Mucosa of rectum (tissue), 2 donors: Measurements from ENCODE around the gene CDC42.

Source experiments
- H3K27ac ChIP-seq, 2 donors: one replicate each; pipeline ENCODE4 v1.7.0; 2013; ENCODE audit warnings: inconsistent platforms in 2 of 2, low read depth in 2 of 2, low read length in 2 of 2
- H3K27me3 ChIP-seq, 2 donors: one replicate each; pipeline ENCODE4 v1.7.0; 2013; ENCODE audit warnings: low read length in 2 of 2; ENCODE audit not compliant: control insufficient read depth in 2 of 2, insufficient read depth in 2 of 2
- H3K36me3 ChIP-seq, 2 donors: one replicate each; pipeline ENCODE4 v1.7.0; 2013; ENCODE audit warnings: low read length in 2 of 2; ENCODE audit not compliant: control insufficient read depth in 2 of 2, insufficient read depth in 2 of 2
- H3K4me1 ChIP-seq, 2 donors: one replicate each; pipeline ENCODE4 v1.7.0; 2013; ENCODE audit warnings: low read length in 2 of 2, mild to moderate bottlenecking in 1 of 2; ENCODE audit not compliant: control insufficient read depth in 2 of 2, insufficient read depth in 2 of 2
- H3K4me3 ChIP-seq, 2 donors: one replicate each; pipeline ENCODE4 v1.7.0; 2013; ENCODE audit warnings: low read length in 2 of 2
- H3K9ac ChIP-seq, 2 donors: one replicate each; pipeline ENCODE4 v1.7.0; 2013; ENCODE audit warnings: low read length in 2 of 2, low read depth in 1 of 2, mild to moderate bottlenecking in 1 of 2
- H3K9me3 ChIP-seq, 2 donors: one replicate each; pipeline ENCODE4 v1.7.0; 2013; ENCODE audit warnings: low read length in 2 of 2; ENCODE audit not compliant: control insufficient read depth in 2 of 2
- donor health status: healthy.
- donor health status: Normal muscosa, but diverticular disease.

The CDC42 gene

GRCh38 chr1:22123901-22124404 is 71.4 kb downstream of the CDC42 start:
- peaks cover 3 to 9% of the 10 kb centered on the region in 2 donors for H3K36me3 ChIP-seq
- no peak overlapping the region for H3K9ac ChIP-seq
- no peaks in the 10 kb centered on the region for H3K4me1 ChIP-seq
- H3K9me3 ChIP-seq = no peaks in the 10 kb centered on the region
- no peaks in the 10 kb centered on the region for H3K27me3 ChIP-seq
- H3K27ac ChIP-seq = no peak overlapping the region
- H3K4me3 ChIP-seq = no peak overlapping the region

DNA sequence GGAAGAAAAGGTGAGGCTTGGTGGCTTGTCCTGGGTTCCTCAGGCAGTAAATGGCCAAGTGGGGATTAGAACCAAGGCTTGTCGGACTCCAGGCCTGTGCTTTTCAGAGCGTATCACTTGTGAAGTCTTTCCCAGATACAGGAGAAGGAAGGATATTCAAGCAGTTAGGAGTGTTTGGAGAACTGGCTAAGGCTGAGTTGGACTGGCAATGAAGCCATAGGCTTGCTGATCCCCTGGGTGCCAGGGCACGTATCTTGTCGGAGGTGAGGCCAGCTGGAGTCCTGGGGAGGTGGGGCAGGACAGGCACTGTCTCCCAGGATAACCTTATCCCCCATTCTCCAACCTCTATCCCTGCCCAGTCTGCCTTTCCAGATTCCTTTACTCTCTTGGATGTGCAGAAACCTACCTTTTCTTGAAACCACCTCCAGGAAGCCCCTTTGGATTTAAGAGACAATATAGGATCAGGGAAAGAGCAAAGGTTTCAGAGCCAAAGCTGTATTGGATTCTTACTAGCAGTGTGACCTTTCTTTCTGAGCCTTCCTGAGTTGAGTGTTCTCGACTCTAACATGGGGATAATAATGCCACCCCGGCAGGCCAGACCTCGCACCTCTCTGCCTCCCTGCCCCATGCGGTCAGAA is 72.2 kb downstream of the CDC42 start:
- Histone ChIP-seq H3K4me3 (no peak overlapping the region), H3K36me3 (peaks cover 3 to 5% of the 10 kb centered on the region in 2 donors), H3K27me3 (no peaks in the 10 kb centered on the region), H3K4me1 (no peaks in the 10 kb centered on the region), H3K9ac (no peak overlapping the region), H3K27ac (no peak overlapping the region), H3K9me3 (no peaks in the 10 kb centered on the region)

DNA sequence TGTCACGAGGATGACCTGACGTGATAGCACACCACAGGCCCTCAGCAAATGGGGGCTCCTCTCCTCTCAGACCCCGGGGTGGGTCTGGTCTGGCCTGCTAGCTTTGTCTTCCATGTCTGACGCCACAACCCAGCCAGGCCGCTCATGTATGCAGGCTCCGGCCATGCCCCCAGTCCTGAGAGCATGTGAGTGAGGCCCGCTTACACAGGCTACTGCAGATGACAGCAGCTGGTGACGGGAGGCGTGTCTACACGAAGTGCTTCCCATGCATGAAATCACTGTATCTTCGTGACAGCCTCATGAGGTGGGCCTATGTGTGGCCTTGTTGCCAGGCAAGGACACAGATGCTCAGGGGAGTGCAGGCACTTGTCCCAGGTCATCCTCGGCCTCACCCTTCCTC is 74.0 kb downstream of the CDC42 start:
- Histone ChIP-seq H3K36me3 (no peaks in the 10 kb centered on the region), H3K9ac (no peak overlapping the region)

GRCh38 chr1:22127248-22127647 is 74.7 kb downstream of the CDC42 start:
- H3K36me3 ChIP-seq = no peaks in the 10 kb centered on the region
- no peak overlapping the region for H3K27ac ChIP-seq
- no peak overlapping the region for H3K4me3 ChIP-seq
- no peak overlapping the region for H3K9ac ChIP-seq
- H3K4me1 ChIP-seq = no peaks in the 10 kb centered on the region
- no peaks in the 10 kb centered on the region for H3K9me3 ChIP-seq
- H3K27me3 ChIP-seq = no peaks in the 10 kb centered on the region

More for the DNA sequence above, 74.0 kb downstream of the CDC42 start:
- no peak overlapping the region for H3K27ac ChIP-seq
- H3K4me1 ChIP-seq = no peaks in the 10 kb centered on the region
- H3K4me3 ChIP-seq = no peak overlapping the region
- no peaks in the 10 kb centered on the region for H3K9me3 ChIP-seq
- no peaks in the 10 kb centered on the region for H3K27me3 ChIP-seq

DNA sequence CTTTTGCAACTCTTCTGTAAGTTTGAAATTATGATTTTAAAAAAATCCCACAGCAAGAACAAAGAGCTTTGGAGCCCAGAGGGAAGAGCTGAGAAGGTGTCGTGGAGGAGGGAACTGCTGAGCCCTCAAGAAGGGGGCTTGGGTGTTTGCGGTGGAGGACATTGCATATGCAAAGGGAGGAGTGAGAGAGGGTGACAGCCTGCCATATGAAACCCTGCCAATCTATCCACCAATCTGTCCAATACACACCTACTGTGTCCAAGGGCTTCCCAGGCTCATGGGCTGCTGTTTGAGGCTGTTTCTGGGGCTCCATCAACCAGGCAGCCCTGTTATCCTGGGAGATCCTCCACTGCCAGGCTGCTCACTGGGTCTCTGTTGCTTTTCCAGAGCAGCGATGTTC is 75.2 kb downstream of the CDC42 start:
- Histone ChIP-seq H3K9me3 (no peaks in the 10 kb centered on the region), H3K4me3 (no peak overlapping the region), H3K27me3 (no peaks in the 10 kb centered on the region), H3K27ac (no peak overlapping the region), H3K9ac (no peak overlapping the region), H3K36me3 (no peaks in the 10 kb centered on the region), H3K4me1 (no peaks in the 10 kb centered on the region)

DNA sequence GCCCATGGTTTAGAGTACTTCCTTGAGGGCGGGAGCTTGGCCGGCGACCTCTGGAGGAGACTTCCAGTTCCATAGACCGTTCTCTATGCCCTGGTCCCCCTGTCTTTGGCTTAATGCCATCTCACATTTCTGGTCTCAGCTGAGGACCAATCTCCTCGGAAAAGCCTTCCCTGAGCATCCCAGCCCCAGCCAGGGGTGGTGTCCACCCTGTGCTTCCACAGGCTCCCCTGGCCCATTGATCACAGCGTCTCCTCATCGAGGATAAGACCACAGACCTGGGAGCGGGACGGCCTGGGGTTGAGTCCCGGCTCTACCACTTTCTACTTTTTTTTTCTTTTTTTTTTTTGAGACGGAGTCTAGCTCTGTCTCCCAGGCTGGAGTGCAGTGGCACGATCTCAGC is 75.9 kb downstream of the CDC42 start:
- no peaks in the 10 kb centered on the region for H3K4me1 ChIP-seq
- H3K27ac ChIP-seq = no peak overlapping the region
- H3K9me3 ChIP-seq = no peaks in the 10 kb centered on the region
- no peak overlapping the region for H3K4me3 ChIP-seq
- H3K27me3 ChIP-seq = no peaks in the 10 kb centered on the region
- no peaks in the 10 kb centered on the region for H3K36me3 ChIP-seq
- no peak overlapping the region for H3K9ac ChIP-seq

GRCh38 chr1:22129501-22130117 is 77.1 kb downstream of the CDC42 start:
- Histone ChIP-seq H3K27ac (no peak overlapping the region), H3K9ac (no peak overlapping the region), H3K36me3 (no peaks in the 10 kb centered on the region), H3K4me1 (no peaks in the 10 kb centered on the region), H3K4me3 (no peak overlapping the region), H3K27me3 (no peaks in the 10 kb centered on the region), H3K9me3 (no peaks in the 10 kb centered on the region)

- Histone ChIP-seq H3K27ac (no peak overlapping the region), H3K9me3 (no peaks in the 10 kb centered on the region), H3K9ac (no peak overlapping the region), H3K4me1 (no peaks in the 10 kb centered on the region), H3K27me3 (no peaks in the 10 kb centered on the region), H3K4me3 (no peak overlapping the region), H3K36me3 (no peaks in the 10 kb centered on the region)
These were observed 78.6 kb downstream of the CDC42 start for GRCh38 chr1:22131062-22131461.

DNA sequence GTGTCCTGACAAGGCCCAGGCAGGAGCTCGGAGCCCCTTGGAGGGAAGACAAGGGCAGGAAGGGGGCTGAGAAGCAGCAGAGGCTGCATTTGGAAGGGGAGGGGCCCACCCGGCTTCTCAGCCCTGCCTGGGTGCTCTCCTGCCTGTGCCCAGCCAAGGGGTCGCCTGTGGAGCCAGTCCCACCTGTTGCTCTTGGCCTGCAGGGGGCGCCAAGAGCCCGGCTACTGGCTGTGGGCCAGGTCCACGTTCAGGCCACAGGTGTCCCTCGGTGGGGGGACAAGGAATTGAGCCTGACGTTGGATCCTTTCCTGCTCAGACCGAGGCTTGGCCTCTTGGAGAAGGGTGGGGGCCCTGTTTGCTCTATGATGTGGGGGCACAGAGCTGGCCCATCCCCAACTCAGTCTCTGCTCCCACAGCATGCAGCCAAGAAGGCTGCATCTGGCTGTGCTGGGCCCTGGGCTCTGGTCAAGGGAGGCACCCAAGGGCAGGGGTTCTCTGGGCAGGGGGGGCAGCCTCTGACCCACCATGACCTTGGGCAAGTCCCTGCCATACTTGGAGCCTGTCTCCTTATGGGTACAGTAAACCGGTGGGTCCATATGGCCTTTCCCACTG is 79.5 kb downstream of the CDC42 start:
- no peak overlapping the region for H3K4me3 ChIP-seq
- no peaks in the 10 kb centered on the region for H3K4me1 ChIP-seq
- H3K36me3 ChIP-seq = no peaks in the 10 kb centered on the region
- H3K27me3 ChIP-seq = no peaks in the 10 kb centered on the region
- H3K9ac ChIP-seq = no peak overlapping the region
- no peak overlapping the region for H3K27ac ChIP-seq
- no peaks in the 10 kb centered on the region for H3K9me3 ChIP-seq

DNA sequence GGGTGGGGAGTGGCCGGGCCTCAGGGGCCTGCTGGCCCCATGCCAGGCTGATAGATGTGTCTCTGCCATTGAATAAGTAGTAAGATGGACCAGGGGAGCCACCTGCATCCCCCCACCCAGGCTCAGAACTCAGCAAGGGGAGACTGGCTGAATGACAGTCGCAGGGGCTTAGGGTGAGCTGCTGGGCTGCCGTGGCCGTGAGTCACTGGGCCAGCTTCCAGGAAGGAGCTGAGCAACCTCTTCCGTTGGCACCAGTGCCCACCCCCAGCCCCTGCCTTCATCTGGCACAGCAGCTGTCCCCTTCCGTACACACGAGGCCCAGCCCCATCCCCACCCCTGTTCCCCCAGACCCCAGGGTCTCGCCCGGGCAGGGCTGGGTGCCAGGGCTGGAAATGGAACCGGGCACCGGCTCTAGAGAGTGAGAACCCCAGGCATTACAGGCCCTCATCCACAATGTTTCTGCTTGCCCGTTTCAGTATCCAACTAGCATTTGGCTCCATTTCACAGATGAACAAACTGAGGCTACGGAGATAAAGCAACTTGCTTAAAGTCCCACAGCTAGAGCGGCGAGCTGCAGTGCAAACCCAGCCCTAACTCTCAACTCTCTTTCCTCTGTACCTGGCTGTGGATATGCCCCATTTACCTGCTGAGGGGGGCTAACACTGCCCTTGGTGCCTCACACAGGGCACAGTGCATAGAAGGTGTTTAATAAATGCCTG is 80.2 kb downstream of the CDC42 start:
- Histone ChIP-seq H3K27me3 (no peaks in the 10 kb centered on the region), H3K4me1 (no peaks in the 10 kb centered on the region), H3K36me3 (no peaks in the 10 kb centered on the region), H3K9me3 (no peaks in the 10 kb centered on the region), H3K27ac (no peak overlapping the region), H3K4me3 (no peak overlapping the region), H3K9ac (no peak overlapping the region)
